H9 (cell line): ENCODE results near the gene OVOL3. TPM values are rescaled to one million over a fixed set of nuclear protein-coding genes. Genes with fewer than 3 reads are reported as not detected.

Source experiments
- DNase-seq: peaks from one replicate; pipeline ENCODE4 v3.0.0-alpha.2; 2017
- H2AFZ ChIP-seq: one replicate; pipeline ENCODE4 v1.6.1; 2013; ENCODE audit warnings: mild to moderate bottlenecking, low read length, control low read depth, moderate library complexity
- H2AK5ac ChIP-seq: 2 replicates; pipeline ENCODE4 v1.6.1; 2013; ENCODE audit warnings: low read length, control low read depth, mixed read lengths; ENCODE audit not compliant: insufficient read length
- H2BK120ac ChIP-seq: one replicate; pipeline ENCODE4 v1.6.1; 2013; ENCODE audit warnings: low read depth, mild to moderate bottlenecking, low read length, control low read depth, inconsistent platforms; ENCODE audit not compliant: poor library complexity, severe bottlenecking
- H2BK12ac ChIP-seq: 2 replicates; pipeline ENCODE4 v1.6.1; 2013; ENCODE audit warnings: low read length, control low read depth, mixed read lengths, low read depth; ENCODE audit not compliant: insufficient read length
- H2BK15ac ChIP-seq: 2 replicates; pipeline ENCODE4 v1.6.1; 2013; ENCODE audit warnings: low read depth, low read length, control low read depth
- H2BK20ac ChIP-seq: one replicate; pipeline ENCODE4 v1.6.1; 2013; ENCODE audit warnings: low read depth, mild to moderate bottlenecking, low read length, control low read depth, inconsistent platforms; ENCODE audit not compliant: poor library complexity, severe bottlenecking
- H2BK5ac ChIP-seq: 2 replicates; pipeline ENCODE4 v1.6.1; 2013; ENCODE audit warnings: low read length, control low read depth, mixed read lengths; ENCODE audit not compliant: insufficient read length
- H3K14ac ChIP-seq: 2 replicates; pipeline ENCODE4 v1.6.1; 2013; ENCODE audit warnings: low read length, control low read depth; ENCODE audit not compliant: insufficient read depth
- H3K18ac ChIP-seq: 2 replicates; pipeline ENCODE4 v1.6.1; 2013; ENCODE audit warnings: low read depth, mild to moderate bottlenecking, mixed read lengths, low read length, control low read depth; ENCODE audit not compliant: insufficient read length
- H3K23ac ChIP-seq: 2 replicates; pipeline ENCODE4 v1.6.1; 2013; ENCODE audit warnings: low read length, control low read depth, mixed read lengths, low read depth; ENCODE audit not compliant: insufficient read length
- H3K23me2 ChIP-seq: 2 replicates; pipeline ENCODE4 v1.6.1; 2013; ENCODE audit warnings: low read depth, mild to moderate bottlenecking, mixed read lengths, low read length, control low read depth; ENCODE audit not compliant: insufficient read length, poor library complexity, severe bottlenecking
- H3K27ac ChIP-seq: 2 replicates; pipeline ENCODE4 v1.5.1; 2013; ENCODE audit warnings: low read length, control low read depth, mixed read lengths, low read depth; ENCODE audit not compliant: insufficient read length
- H3K27me3 ChIP-seq: 2 replicates; pipeline ENCODE4 v1.6.1; 2013; ENCODE audit warnings: low read length, control low read depth, inconsistent platforms; ENCODE audit not compliant: insufficient read depth
- H3K4ac ChIP-seq: 2 replicates; pipeline ENCODE4 v1.6.1; 2013; ENCODE audit warnings: low read depth, mild to moderate bottlenecking, control low read depth, inconsistent platforms, low read length, moderate library complexity
- H3K4me1 ChIP-seq: 2 replicates; pipeline ENCODE4 v1.6.1; 2013; ENCODE audit warnings: low read length, control low read depth, inconsistent platforms; ENCODE audit not compliant: insufficient read depth
- H3K4me2 ChIP-seq: 2 replicates; pipeline ENCODE4 v1.6.1; 2013; ENCODE audit warnings: low read length, control low read depth, mixed read lengths; ENCODE audit not compliant: insufficient read length, insufficient read depth
- H3K56ac ChIP-seq: 2 replicates; pipeline ENCODE4 v1.6.1; 2013; ENCODE audit warnings: low read depth, mild to moderate bottlenecking, mixed read lengths, low read length, control low read depth; ENCODE audit not compliant: insufficient read length
- H3K79me1 ChIP-seq: 2 replicates; pipeline ENCODE4 v1.6.1; 2013; ENCODE audit warnings: low read depth, mild to moderate bottlenecking, moderate library complexity, low read length, control low read depth, inconsistent platforms; ENCODE audit not compliant: insufficient read depth, poor library complexity, severe bottlenecking
- H3K79me2 ChIP-seq: 2 replicates; pipeline ENCODE4 v1.6.1; 2013; ENCODE audit warnings: low read length, control low read depth, inconsistent platforms; ENCODE audit not compliant: insufficient read depth
- H3K9ac ChIP-seq: 2 replicates; pipeline ENCODE4 v1.6.1; 2013; ENCODE audit warnings: low read length, control low read depth, mixed read lengths; ENCODE audit not compliant: insufficient read length; ENCODE audit errors: extremely low read depth
- H3K9me3 ChIP-seq: one replicate; pipeline ENCODE4 v1.6.1; 2013; ENCODE audit warnings: low read depth, low read length, inconsistent platforms; ENCODE audit not compliant: control insufficient read depth
- H3T11ph ChIP-seq: one replicate; pipeline ENCODE4 v1.6.1; 2013; ENCODE audit warnings: mild to moderate bottlenecking, low read length, control low read depth, inconsistent platforms
- H4K20me1 ChIP-seq: one replicate; pipeline ENCODE4 v1.6.1; 2013; ENCODE audit not compliant: control insufficient read depth, insufficient read length, insufficient read depth
- H4K5ac ChIP-seq: 2 replicates; pipeline ENCODE4 v1.6.1; 2013; ENCODE audit warnings: low read depth, mild to moderate bottlenecking, mixed read lengths, low read length, control low read depth; ENCODE audit not compliant: insufficient read length
- H4K8ac ChIP-seq: replicated peaks from 2 replicates; pipeline ENCODE4 v1.6.1; 2013; ENCODE audit warnings: low read length, control low read depth, mixed read lengths, low read depth; ENCODE audit not compliant: insufficient read length
- H4K91ac ChIP-seq: 2 replicates; pipeline ENCODE4 v1.6.1; 2013; ENCODE audit warnings: low read depth, mild to moderate bottlenecking, moderate library complexity, mixed read lengths, low read length, control low read depth; ENCODE audit not compliant: insufficient read length
- H3K27ac Mint-ChIP-seq, 3 experiments: 2 replicates in 2 of 3; 3 replicates in 1 of 3; pipeline ENCODE4 v1.8.0; 2020 to 2021; ENCODE audit warnings: mixed read lengths in 3 of 3, mild to moderate bottlenecking in 1 of 3, moderate library complexity in 1 of 3
- H3K27me3 Mint-ChIP-seq: 2 replicates; pipeline ENCODE4 v1.8.0; 2021; ENCODE audit warnings: low read depth, mild to moderate bottlenecking, moderate library complexity, mixed read lengths
- H3K36me3 Mint-ChIP-seq, 3 experiments: 2 replicates in 2 of 3; 3 replicates in 1 of 3; pipeline ENCODE4 v1.8.0; 2020 to 2021; ENCODE audit warnings: low read depth in 3 of 3, mixed read lengths in 3 of 3; ENCODE audit not compliant: insufficient read depth in 1 of 3
- H3K4me1 Mint-ChIP-seq, 2 experiments: 2 replicates each; pipeline ENCODE4 v1.8.0; 2020; ENCODE audit warnings: mixed read lengths in 2 of 2
- H3K4me3 Mint-ChIP-seq, 2 experiments: 2 replicates in 1 of 2; 3 replicates in 1 of 2; pipeline ENCODE4 v1.8.0; 2020 to 2021; ENCODE audit warnings: mild to moderate bottlenecking in 2 of 2, mixed read lengths in 2 of 2, moderate library complexity in 1 of 2
- H3K9me3 Mint-ChIP-seq, 2 experiments: 2 replicates in 1 of 2; 3 replicates in 1 of 2; pipeline ENCODE4 v1.8.0; 2020; ENCODE audit warnings: mild to moderate bottlenecking in 2 of 2, mixed read lengths in 2 of 2, moderate library complexity in 1 of 2
- CTCF ChIP-seq: fragments of 200-600 bp; sonication (generic); conservative IDR thresholded peaks from 3 replicates; pipeline ENCODE4 v1.8.0; 2021; ENCODE audit warnings: antibody characterized with exemption, mild to moderate bottlenecking
- WGBS: extraction: QIAGEN DNeasy Blood & Tissue Kit; methylation state at CpG from one replicate; pipeline ENCODE4 v1.1.7; 2013; ENCODE audit warnings: missing lambda C conversion rate, low lambda C conversion rate, mixed read lengths; ENCODE audit not compliant: insufficient read length; ENCODE audit errors: extremely low coverage; 5-methylcytosine and 5-hydroxymethylcytosine counted together
- total RNA-seq: library from RNA; stranded (reverse); gene quantifications from 2 replicates; pipeline ENCODE4 v1.2.1, GENCODE V29; 2021

Gene OVOL3
- total RNA-seq, 1 experiment from 2014 or later, result not detected

GRCh38 chr19:36089847-36090246 is 21.1 kb upstream of the OVOL3 start:
- H3K9ac ChIP-seq, result no peak overlapping the region
- no peaks in the 10 kb centered on the region for H3K9me3 ChIP-seq
- no peaks in the 10 kb centered on the region for H3K27me3 Mint-ChIP-seq
- no peaks in the 10 kb centered on the region for H3K9me3 Mint-ChIP-seq
- H3K4me2 ChIP-seq, result no peak overlapping the region
- H4K91ac ChIP-seq, result no peak overlapping the region
- H2AFZ ChIP-seq, result no peak overlapping the region
- no peak overlapping the region for H3K27ac ChIP-seq
- H3K18ac ChIP-seq, result no peak overlapping the region
- TF ChIP-seq CTCF, result no peak
- no peak overlapping the region for H2BK12ac ChIP-seq
- H4K8ac ChIP-seq, result no peak overlapping the region
- no peak for DNase-seq
- no peak overlapping the region for H2BK120ac ChIP-seq
- H3K23me2 ChIP-seq, result no peaks in the 10 kb centered on the region
- no peak overlapping the region for H3K4me3 Mint-ChIP-seq
- H3K4me1 Mint-ChIP-seq, result no peaks in the 10 kb centered on the region
- H3K36me3 Mint-ChIP-seq, result peaks cover 52 to 91% (median 66%) of the 10 kb centered on the region in 3 experiments
- H3K27ac Mint-ChIP-seq, result peak overlapping the region in 2 of 3 experiments; percentile 6 to 49; a peak in 1 of 7 replicates
- H3K4me1 ChIP-seq, result no peaks in the 10 kb centered on the region
- H3K79me2 ChIP-seq, result no peaks in the 10 kb centered on the region
- no peak overlapping the region for H2BK5ac ChIP-seq
- H3K23ac ChIP-seq, result no peak overlapping the region
- H4K20me1 ChIP-seq, result no peaks in the 10 kb centered on the region
- H3K14ac ChIP-seq, result no peak overlapping the region
- H2AK5ac ChIP-seq, result no peak overlapping the region
- H3K56ac ChIP-seq, result no peak overlapping the region
- no CpG with 5 or more reads among the region's 5 CpGs for WGBS
- H3K27me3 ChIP-seq, result no peaks in the 10 kb centered on the region
- H2BK20ac ChIP-seq, result no peak overlapping the region
- H3K79me1 ChIP-seq, result no peaks in the 10 kb centered on the region
- no peak overlapping the region for H3T11ph ChIP-seq
- no peak overlapping the region for H3K4ac ChIP-seq
- no peak overlapping the region for H2BK15ac ChIP-seq
- H4K5ac ChIP-seq, result no peak overlapping the region
